GM12874 (cell line): ENCODE data around the gene MCL1.

Source experiments
- TF ChIP-seq, protein P1 (sequence below): IDR thresholded peaks from 2 replicates; pipeline ENCODE4 v1.5.1; 2011; ENCODE audit warnings: low read depth, mild to moderate bottlenecking, control low read depth, low read length, moderate library complexity; ENCODE audit not compliant: insufficient read depth

The MCL1 gene

GRCh38 chr1:150575072-150575489 lies 4.3 kb downstream of the MCL1 start:
- TF ChIP-seq, protein P1, sequence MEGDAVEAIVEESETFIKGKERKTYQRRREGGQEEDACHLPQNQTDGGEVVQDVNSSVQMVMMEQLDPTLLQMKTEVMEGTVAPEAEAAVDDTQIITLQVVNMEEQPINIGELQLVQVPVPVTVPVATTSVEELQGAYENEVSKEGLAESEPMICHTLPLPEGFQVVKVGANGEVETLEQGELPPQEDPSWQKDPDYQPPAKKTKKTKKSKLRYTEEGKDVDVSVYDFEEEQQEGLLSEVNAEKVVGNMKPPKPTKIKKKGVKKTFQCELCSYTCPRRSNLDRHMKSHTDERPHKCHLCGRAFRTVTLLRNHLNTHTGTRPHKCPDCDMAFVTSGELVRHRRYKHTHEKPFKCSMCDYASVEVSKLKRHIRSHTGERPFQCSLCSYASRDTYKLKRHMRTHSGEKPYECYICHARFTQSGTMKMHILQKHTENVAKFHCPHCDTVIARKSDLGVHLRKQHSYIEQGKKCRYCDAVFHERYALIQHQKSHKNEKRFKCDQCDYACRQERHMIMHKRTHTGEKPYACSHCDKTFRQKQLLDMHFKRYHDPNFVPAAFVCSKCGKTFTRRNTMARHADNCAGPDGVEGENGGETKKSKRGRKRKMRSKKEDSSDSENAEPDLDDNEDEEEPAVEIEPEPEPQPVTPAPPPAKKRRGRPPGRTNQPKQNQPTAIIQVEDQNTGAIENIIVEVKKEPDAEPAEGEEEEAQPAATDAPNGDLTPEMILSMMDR = no peak

DNA sequence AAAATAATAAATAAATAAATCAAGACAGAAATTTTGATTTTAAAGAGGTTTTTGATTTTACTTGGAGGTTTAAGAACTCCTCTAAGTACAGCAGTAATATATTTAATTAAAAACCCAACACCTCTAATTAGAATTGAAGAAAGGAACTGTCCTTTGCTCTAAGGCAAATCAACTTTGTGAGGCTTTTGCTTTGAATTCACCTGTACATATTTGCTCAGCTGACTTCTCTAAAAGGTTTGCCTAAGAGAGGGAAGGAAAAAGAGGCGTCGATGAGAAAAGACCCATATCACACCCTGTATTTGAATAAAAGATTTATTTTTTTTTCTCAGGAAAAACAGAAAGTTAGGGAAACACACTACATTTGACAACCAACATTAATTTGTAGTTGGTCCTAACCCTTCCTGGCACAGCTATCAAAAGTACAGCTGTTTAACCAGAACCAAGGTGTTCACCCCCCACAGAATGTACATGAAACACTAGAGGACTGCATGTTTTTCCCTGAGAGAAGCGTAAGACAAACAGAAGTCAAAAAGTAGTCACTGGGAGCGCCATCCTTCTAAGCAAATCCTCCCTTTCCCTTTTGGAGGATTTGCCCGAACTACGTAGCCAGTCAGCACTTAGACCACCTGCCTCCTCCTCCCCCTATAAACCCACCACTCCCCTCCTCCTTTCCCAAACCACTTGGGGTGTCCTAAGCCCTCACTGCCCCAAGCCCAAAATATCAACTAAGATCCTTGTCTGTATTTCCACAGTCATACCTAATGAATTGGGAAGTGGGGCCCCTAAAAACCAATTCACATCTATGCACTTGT lies 4.9 kb downstream of the MCL1 start:
- TF ChIP-seq, protein P1 = no peak

DNA sequence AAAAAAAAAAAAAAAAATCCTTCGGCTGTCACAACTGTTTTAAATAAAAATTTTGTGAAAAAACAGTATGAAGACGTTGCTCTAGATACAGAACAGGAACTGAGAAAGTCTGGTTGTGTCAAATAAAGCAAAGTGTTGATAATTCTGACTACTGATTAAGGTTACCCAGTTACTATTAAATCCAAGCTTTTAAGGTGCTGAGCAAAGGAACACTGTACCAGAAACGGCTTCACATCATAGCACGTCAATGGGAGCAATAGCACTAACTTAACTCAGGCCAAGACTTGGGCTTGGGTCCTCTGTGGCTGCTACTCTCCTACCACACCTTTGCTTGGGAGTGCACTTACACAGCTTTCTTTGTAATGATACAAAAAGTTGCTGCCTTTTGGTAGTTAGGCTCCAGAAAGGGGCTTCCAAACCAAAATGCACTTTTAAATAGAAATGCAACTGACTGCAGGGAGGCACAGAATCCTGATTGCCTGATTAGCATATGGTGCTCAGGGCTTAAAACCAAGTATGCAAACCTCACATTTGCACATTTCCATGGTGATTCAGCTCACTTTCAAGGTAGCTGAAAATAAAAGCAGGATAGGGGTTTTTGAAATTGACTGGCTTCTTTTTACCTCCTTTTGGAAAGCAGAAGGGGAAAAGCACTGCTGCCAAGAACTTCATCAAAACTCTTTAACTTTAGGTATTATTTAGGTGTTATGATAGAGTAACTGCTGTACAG lies 6.3 kb downstream of the MCL1 start:
- TF ChIP-seq, protein P1 = no peak

DNA sequence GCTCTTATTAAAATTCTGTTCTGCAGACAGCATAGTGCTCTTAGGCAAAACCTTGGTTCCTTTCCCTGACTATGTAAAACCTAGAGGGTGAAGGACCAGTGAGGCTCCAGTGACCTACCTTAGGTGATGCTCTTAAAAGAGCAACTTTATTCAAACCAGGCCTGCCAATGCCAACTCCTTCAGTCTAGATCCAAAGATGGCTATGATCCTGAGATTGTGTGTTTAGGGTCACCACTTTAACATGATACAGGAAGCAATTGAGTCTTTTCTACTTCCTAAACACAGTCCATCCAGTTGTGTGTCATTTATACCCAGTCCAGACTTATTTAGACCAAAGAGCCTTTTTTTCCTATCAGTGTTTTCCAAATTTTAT lies 10.8 kb downstream of the MCL1 start:
- TF ChIP-seq, protein P1 = no peak

DNA sequence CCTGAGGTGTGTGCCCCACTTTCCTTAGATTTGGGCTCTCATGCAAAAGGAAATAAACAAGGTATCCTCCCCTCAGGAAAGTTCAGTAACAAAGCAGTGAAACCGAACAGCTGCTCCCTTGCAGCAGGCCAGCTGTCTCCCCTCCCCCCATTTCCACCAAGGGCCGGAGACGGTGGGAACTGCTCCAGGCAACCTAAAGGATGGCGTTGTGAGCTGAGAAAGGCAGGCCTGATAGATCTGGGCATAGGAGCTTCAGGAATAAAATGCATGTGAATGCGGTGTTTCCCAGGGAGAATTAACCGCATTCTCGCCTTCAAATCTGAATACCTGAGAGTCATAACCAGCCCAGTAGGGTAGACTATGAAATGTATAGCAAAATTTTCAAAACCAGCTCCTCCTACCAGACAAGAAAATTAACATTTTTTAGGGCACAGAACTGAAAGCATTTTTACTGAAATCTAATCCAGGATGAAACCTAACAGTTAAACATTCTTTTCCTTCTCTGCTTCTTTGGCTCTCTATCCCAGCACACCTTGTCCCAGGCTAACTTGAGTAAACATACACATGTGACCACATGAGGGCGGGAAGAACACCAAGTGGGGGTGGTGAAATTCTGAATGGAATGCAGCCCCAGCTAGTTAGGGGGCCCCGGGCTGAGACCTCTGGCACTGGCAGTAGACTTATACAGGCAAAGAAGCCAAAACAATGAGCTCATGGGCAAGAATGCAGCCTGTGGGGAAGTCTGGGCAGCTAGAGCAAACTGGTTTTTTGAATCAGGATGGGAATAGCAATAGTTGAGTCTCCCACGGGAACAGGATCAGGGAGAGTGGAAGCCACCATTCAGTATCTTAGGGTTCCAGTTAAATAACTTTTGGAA lies 11.5 kb downstream of the MCL1 start:
- TF ChIP-seq, protein P1 = no peak

DNA sequence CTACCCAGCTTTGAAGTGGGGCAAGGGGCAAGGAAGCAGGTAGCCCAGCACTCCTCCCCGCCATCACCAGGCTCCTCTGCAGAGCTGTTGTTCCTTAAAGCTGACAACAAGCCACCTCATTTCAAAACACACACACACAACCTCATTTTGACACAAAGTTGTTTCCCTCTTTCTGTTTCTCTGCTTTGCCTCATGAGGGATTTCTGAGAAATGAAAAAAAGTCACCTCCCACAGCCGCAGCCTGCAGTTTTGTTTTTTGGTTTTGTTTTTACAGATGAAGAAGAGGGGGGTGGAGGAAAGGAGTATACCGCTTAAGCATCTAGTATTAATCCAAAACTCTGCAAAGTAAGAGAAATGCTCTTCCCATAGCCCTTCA lies 12.1 kb downstream of the MCL1 start:
- TF ChIP-seq, protein P1 = no peak
